GM21447 (cell line): Measurements from ENCODE around the gene PSMA7.

Experiments used
- ATAC-seq: cut with Tn5 transposase; IDR thresholded peaks from one replicate; pipeline ENCODE4 v1.9.1; 2021; ENCODE audit not compliant: unreplicated experiment

Gene PSMA7

GRCh38 chr20:62172666-62173065 is 29.5 kb upstream of the PSMA7 start:
- no peak for ATAC-seq

GRCh38 chr20:62171245-62171644 is 28.1 kb upstream of the PSMA7 start:
- ATAC-seq, result no peak

GRCh38 chr20:62170536-62170935 is 27.3 kb upstream of the PSMA7 start:
- no peak for ATAC-seq

- no peak for ATAC-seq
Measured at GRCh38 chr20:62168890-62169435, 25.8 kb upstream of the PSMA7 start.

GRCh38 chr20:62168061-62168460 is 24.9 kb upstream of the PSMA7 start:
- ATAC-seq, result no peak

GRCh38 chr20:62167474-62167873 is 24.3 kb upstream of the PSMA7 start:
- no peak for ATAC-seq

GRCh38 chr20:62165762-62166399 is 22.7 kb upstream of the PSMA7 start:
- no peak for ATAC-seq

- ATAC-seq, result no peak
Measured at GRCh38 chr20:62164879-62165761, 21.9 kb upstream of the PSMA7 start.

- ATAC-seq, result no peak
Measured at GRCh38 chr20:62163986-62164762, 21.0 kb upstream of the PSMA7 start.

- ATAC-seq, result no peak
Measured at GRCh38 chr20:62163485-62163865, 20.3 kb upstream of the PSMA7 start.

- ATAC-seq, result no peak
Measured at GRCh38 chr20:62162765-62163484, 19.7 kb upstream of the PSMA7 start.

- no peak for ATAC-seq
Measured at GRCh38 chr20:62161347-62161746, 18.2 kb upstream of the PSMA7 start.

GRCh38 chr20:62160876-62161275 is 17.7 kb upstream of the PSMA7 start:
- ATAC-seq, result no peak

- ATAC-seq, result no peak
Measured at GRCh38 chr20:62160253-62160652, 17.1 kb upstream of the PSMA7 start.

- ATAC-seq, result no peak
Measured at GRCh38 chr20:62159839-62160238, 16.6 kb upstream of the PSMA7 start.

- no peak for ATAC-seq
Measured at GRCh38 chr20:62159052-62159451, 15.9 kb upstream of the PSMA7 start.

- no peak for ATAC-seq
Measured at GRCh38 chr20:62158541-62158940, 15.3 kb upstream of the PSMA7 start.

- no peak for ATAC-seq
Measured at GRCh38 chr20:62158088-62158400, 14.8 kb upstream of the PSMA7 start.

- ATAC-seq, result no peak
Measured at GRCh38 chr20:62157387-62158087, 14.3 kb upstream of the PSMA7 start.
